ENCODE measurements around the gene TMEM88. TPM values are rescaled to one million over a fixed set of nuclear protein-coding genes. Genes with fewer than 3 reads are reported as not detected.

TMEM88 gene
- total and polyA plus RNA-seq, 2 of the 13 experiments (the other 11 are each of a cell fraction or from before 2014, with no cell fraction given) = 0.31 to 0.66 TPM

GRCh38 chr17:7843536-7844291, 11.2 kb upstream of the TMEM88 start (continued):
- TF ChIP-seq MZF1 (CRISPR knock-in tag; IDR thresholded peaks at IDR 0.05; ENCODE audit: borderline replicate concordance) = 0 out of 2 replicates have a peak, but pooled peaks have one; percentile 21
- no peak for TF ChIP-seq ZNF737 (CRISPR knock-in tag; IDR thresholded peaks at IDR 0.05; ENCODE audit: borderline replicate concordance)
- no peak for TF ChIP-seq ZNF644 (CRISPR knock-in tag; IDR thresholded peaks at IDR 0.05; ENCODE audit: low read depth)
- 0 out of 2 replicates have a peak, but pooled peaks have one; percentile 65 for TF ChIP-seq ZXDC (CRISPR knock-in tag; IDR thresholded peaks at IDR 0.05)
- no peak for TF ChIP-seq PAWR (CRISPR knock-in tag; IDR thresholded peaks at IDR 0.05; ENCODE audit: borderline replicate concordance)
- peak; percentile 40; the same call in 1 of the 2 replicates for TF ChIP-seq KDM2A (CRISPR knock-in tag; IDR thresholded peaks at IDR 0.05; ENCODE audit: borderline replicate concordance, low read depth)
- TF ChIP-seq SAP130 (CRISPR knock-in tag; IDR thresholded peaks at IDR 0.05; ENCODE audit: low read depth) = peak; percentile 90
- no peak for TF ChIP-seq ZNF44 (CRISPR knock-in tag; IDR thresholded peaks at IDR 0.05)
- TF ChIP-seq PRDM10 (CRISPR knock-in tag; IDR thresholded peaks at IDR 0.05; ENCODE audit: low read depth) = no peak
- no peak for TF ChIP-seq ZBTB49 (CRISPR knock-in tag; IDR thresholded peaks at IDR 0.05; ENCODE audit: borderline replicate concordance)
- TF ChIP-seq HNRNPK (IDR thresholded peaks at IDR 0.05; ENCODE audit: low read depth, low read length, poor library complexity, severe bottlenecking) = peak; percentile 88
- peak; percentile 58; the same call in 1 of the 2 replicates for TF ChIP-seq ZHX1 (CRISPR knock-in tag; IDR thresholded peaks at IDR 0.05; ENCODE audit: low read depth)
- TF ChIP-seq ETV6 (CRISPR knock-in tag; conservative IDR thresholded peaks at IDR 0.05) = no peak
- TF ChIP-seq NR2F2 (IDR thresholded peaks at IDR 0.05; ENCODE audit: borderline replicate concordance, low read depth) = no peak; the same call in 1 of the 2 replicates
- TF ChIP-seq MYNN (CRISPR knock-in tag; IDR thresholded peaks at IDR 0.05; ENCODE audit: low read depth) = no peak
- TF ChIP-seq ZNF768 (CRISPR knock-in tag; IDR thresholded peaks at IDR 0.05) = no peak
- TF ChIP-seq KLF11 (CRISPR knock-in tag; IDR thresholded peaks at IDR 0.05) = no peak

Data from HepG2 (cell line).